Ovary (tissue), 9 donors: Measurements from ENCODE around the gene CREG1. TPM values are rescaled to one million over a fixed set of nuclear protein-coding genes. Genes with fewer than 3 reads are reported as not detected.

ENCODE experiments used
- DNase-seq, 5 donors: peaks; one replicate each; pipeline ENCODE4 v3.0.0-alpha.2; 2019 to 2020
- H3K27ac ChIP-seq, 2 donors: fragments of 200-600 bp; one replicate each; pipeline versions ENCODE4 v1.5.1 to v1.8.0; 2019 to 2022
- H3K27me3 ChIP-seq: fragments of 200-600 bp; one replicate; pipeline ENCODE4 v1.8.0; 2022
- H3K36me3 ChIP-seq: fragments of 200-600 bp; sonication (generic); one replicate; pipeline ENCODE4 v1.5.1; 2019
- H3K4me1 ChIP-seq: one replicate; pipeline ENCODE4 v1.8.1; 2013; ENCODE audit warnings: mild to moderate bottlenecking, moderate library complexity; ENCODE audit not compliant: insufficient read depth
- H3K4me3 ChIP-seq: fragments of 200-600 bp; sonication (generic); one replicate; pipeline ENCODE4 v1.5.1; 2017
- H3K9me3 ChIP-seq, 2 donors: fragments of 200-600 bp in 1 of 2; sonication (generic) in 1 of 2; one replicate each; pipeline versions ENCODE4 v1.5.1 to v1.8.1; 2013 to 2019; ENCODE audit warnings: mild to moderate bottlenecking in 1 of 2, moderate library complexity in 1 of 2
- CTCF ChIP-seq, 3 donors: fragments of 450-650 bp in 2 of 3; fragments of 200-600 bp in 1 of 3; IDR thresholded peaks; one replicate each; pipeline versions ENCODE4 v1.5.1 to v1.8.0; 2016 to 2022; ENCODE audit warnings: antibody characterized with exemption in 3 of 3, mild to moderate bottlenecking in 1 of 3
- EP300 ChIP-seq: sonication (generic); formaldehyde crosslinking; IDR thresholded peaks from one replicate; pipeline ENCODE4 v1.6.1; 2017; ENCODE audit warnings: antibody characterized with exemption
- POLR2A ChIP-seq: fragments of 450-650 bp; IDR thresholded peaks from one replicate; pipeline ENCODE4 v1.6.1; 2017; ENCODE audit warnings: antibody characterized with exemption, mild to moderate bottlenecking, moderate library complexity
- WGBS, 3 donors: extraction: QIAGEN DNeasy Blood & Tissue Kit in 1 of 3; methylation state at CpG; one replicate each; pipeline versions ENCODE4 v1.1.5 to v1.1.7; 2013 to 2017; 5-methylcytosine and 5-hydroxymethylcytosine counted together
- intact Hi-C, 4 donors: fragments of 100-400 bp; cut with DNase I; formaldehyde crosslinking; loops; one replicate each; pipeline versions ENCODE4 v1.11.0 to v1.15.1; 2022 to 2023
- polyA plus RNA-seq, 2 donors: library from polyadenylated mRNA; stranded (reverse); fragments of 200-250 nt in 1 of 2; fragments of 350-450 nt in 1 of 2; fragmentation: Illumina TruSeq in 1 of 2; extraction: RNeasy Lipid Tissue Mini Kit (QIAGEN cat#74804) in 1 of 2; gene quantifications; one replicate each; pipeline ENCODE4 v1.2.3, GENCODE V29; 2013 to 2014
- total RNA-seq, 7 donors: library from RNA; depleted of rRNA in 2 of 7; stranded (reverse); fragments of >200 nt in 2 of 7; fragmentation: NEBNext Ultra II Directional in 3 of 7; extraction: Animal tissue kit (Norgen Biotek cat#: 25700) in 3 of 7; gene quantifications; one replicate each; pipeline versions ENCODE4 v1.1.0 to v1.2.4, GENCODE V29; 2016 to 2023
- donor health status: DM: no; HTN: no; CAD: no; lungs with moderate emphysema.
- donor health status: DM: no; HTN: no; CAD: no.
- donor health status: Bipolar disorder and iron deficiency.
- donor health status: DM: yes; HTN: yes; CAD: no.
- donor health status: DM: no; HTN: no; CAD: no.
- donor health status: DM: yes; HTN: yes; CAD: no.

CREG1 gene
- total and polyA plus RNA-seq, 9 donors, result 82.2 to 203 (median 96.8) TPM

DNA sequence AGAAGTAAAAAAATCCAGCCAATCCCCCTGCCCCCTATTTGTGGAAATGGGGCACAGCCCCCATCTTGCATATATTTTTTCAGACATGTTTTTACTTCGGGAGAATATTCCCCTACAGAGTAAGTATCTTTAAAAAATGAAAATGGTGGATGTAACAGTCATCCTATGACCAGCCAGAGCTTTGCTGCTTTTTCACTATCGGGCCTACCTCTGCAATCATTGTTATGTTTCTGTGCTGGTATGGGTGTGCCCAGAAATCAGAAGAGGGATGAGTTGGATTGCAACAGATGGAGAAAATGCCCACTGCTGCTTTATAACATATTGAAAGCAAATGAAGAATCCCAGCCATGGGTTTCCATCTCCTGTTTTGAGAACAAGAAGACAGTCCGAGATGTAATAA lies 38.1 kb downstream of the CREG1 start:
- intact Hi-C loops, result no loop called here
- Histone ChIP-seq H3K27me3 (no peaks in the 10 kb centered on the region), H3K9me3 (no peaks in the 10 kb centered on the region), H3K36me3 (no peaks in the 10 kb centered on the region), H3K4me3 (no peak overlapping the region), H3K27ac (no peak overlapping the region), H3K4me1 (no peaks in the 10 kb centered on the region)
- no peak for DNase-seq
- TF ChIP-seq CTCF (IDR thresholded peaks at IDR 0.05), result no peak
- TF ChIP-seq EP300, result no peak
- TF ChIP-seq POLR2A, result no peak
- WGBS, 3 donors, result 90 to 94% (median 92%) methylated on average over 3 of the region's 3 CpGs

DNA sequence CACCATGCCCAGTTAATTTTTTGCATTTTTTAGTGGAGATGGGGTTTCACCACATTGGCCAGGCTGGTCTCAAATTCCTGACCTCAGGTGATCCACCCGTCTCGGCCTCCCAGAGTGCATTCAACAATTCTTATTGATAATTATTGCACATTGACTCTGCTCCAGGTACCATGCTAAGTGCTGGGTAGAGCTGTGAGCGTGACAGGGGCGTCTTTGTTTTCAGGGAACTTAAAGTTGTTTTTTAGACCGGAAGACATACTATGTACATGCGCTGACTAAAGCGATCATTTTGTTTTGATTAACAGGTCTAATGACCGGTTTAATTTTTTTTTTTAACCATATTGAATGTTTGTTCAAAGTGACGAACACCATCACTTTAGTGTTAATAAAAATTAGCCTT lies 39.3 kb downstream of the CREG1 start:
- Histone ChIP-seq H3K4me1 (no peaks in the 10 kb centered on the region), H3K27ac (no peak overlapping the region), H3K36me3 (no peaks in the 10 kb centered on the region), H3K9me3 (no peaks in the 10 kb centered on the region), H3K27me3 (no peaks in the 10 kb centered on the region), H3K4me3 (no peak overlapping the region)
- TF ChIP-seq POLR2A (no peak), CTCF (IDR thresholded peaks at IDR 0.05) (no peak), EP300 (no peak)
- WGBS, 3 donors, result 93 to 95% (median 95%) methylated on average over 9 of the region's 9 CpGs
- DNase-seq, result no peak
- intact Hi-C loops, result no loop called here

DNA sequence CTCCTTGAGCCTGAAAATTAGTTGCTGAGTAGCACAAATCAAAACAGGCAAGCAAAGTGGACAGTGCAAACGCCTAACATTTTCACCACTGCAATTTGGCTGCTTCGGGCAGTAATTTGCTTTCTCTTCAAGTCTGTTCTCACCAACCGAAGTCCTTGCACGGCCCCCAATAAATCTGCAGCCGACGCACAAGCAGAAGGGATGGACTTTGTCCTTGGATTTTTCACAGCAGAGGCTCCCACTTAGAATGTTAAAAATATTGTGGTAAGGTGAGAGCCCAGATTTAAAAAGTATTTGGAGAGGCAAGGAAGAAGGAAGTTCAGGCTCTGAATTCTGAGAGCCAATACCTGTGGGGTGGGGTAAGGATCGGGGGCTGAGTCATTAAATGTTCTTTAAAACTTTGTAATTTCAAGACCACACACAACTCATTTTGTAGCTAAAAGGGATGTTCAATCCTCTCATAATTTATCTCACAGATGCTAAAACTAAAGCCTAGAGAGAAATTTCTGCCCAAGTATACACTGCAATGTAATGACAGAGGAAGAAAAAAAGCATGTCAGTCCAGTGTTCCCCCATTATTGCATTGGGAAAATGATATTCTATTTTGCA lies 41.4 kb downstream of the CREG1 start:
- no peaks in the 10 kb centered on the region for H3K9me3 ChIP-seq
- DNase-seq, result no peak
- no peak overlapping the region for H3K27ac ChIP-seq
- no peaks in the 10 kb centered on the region for H3K4me1 ChIP-seq
- TF ChIP-seq POLR2A, result no peak
- TF ChIP-seq CTCF (IDR thresholded peaks at IDR 0.05), result no peak
- TF ChIP-seq EP300, result no peak
- no peak overlapping the region for H3K4me3 ChIP-seq
- intact Hi-C loops, result no loop called here
- no peaks in the 10 kb centered on the region for H3K27me3 ChIP-seq
- H3K36me3 ChIP-seq, result no peaks in the 10 kb centered on the region
- WGBS, 3 donors, result 5 to 12% (median 7%) methylated on average over 7 of the region's 7 CpGs

DNA sequence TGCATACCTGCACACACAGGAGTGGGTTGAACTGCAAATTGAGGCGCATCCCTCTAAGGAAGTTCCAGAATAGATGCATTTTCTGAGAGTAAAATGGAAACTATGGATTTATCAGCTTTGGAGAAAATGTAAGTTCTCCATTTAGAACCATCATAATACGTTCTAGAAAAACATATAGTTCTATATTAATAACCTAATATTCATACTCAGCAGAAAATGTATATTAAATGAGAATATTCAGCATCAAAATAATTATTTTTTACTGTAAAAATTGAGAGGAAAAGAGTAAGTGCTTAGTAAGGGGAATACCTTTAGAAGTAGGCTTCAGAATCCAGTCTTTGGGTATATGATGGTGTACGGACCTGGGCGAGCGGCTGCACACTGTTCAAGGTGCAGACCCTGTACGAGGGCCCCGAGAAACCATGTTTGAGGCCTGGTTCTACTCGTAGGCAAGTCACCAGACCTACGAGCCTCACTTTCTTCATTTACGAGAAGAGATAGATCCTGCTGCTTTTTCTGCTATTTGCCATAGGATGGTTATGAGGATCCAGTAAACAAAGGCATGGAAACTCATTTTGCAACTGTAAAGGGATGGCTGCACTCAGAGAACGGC lies 42.1 kb downstream of the CREG1 start:
- Histone ChIP-seq H3K27me3 (no peaks in the 10 kb centered on the region), H3K4me3 (no peak overlapping the region), H3K9me3 (no peaks in the 10 kb centered on the region), H3K4me1 (no peaks in the 10 kb centered on the region), H3K27ac (no peak overlapping the region), H3K36me3 (no peaks in the 10 kb centered on the region)
- intact Hi-C loops, result no loop called here
- DNase-seq, result no peak
- 82 to 86% (median 84%) methylated on average over 11 of the region's 11 CpGs for WGBS, 3 donors
- TF ChIP-seq CTCF (IDR thresholded peaks at IDR 0.05) (no peak), POLR2A (no peak), EP300 (no peak)
